ENCODE data around the gene TNNI3. TPM values are rescaled to one million over a fixed set of nuclear protein-coding genes. Genes with fewer than 3 reads are reported as not detected.
"Not testable (repeated sequence)": the region's sequence is repeated elsewhere in the genome, so short reads cannot be mapped to it uniquely, and the experiment has no call there.

TNNI3 gene
- total RNA-seq, 2 experiments from 2014 or later, result not detected

- ChIA-PET CTCF (interaction anchor here (0.8 to 1.9 kb wide), 3 partner anchors 8 to 13 kb away, joined by 4 to 6 read pairs (median 6); partner anchors contain the start of gene DNAAF3), POLR2A (no interaction called here)
Measured at GRCh38 chr19:55173714-55174409, 16.3 kb upstream of the TNNI3 start.

GRCh38 chr19:55173186-55173713 lies 15.7 kb upstream of the TNNI3 start:
- CTCF ChIA-PET, result interaction anchor here (0.5 to 0.8 kb wide), 2 partner anchors 13 to 252 kb away, joined by 4 to 5 read pairs; no protein-coding TSS in a partner anchor

GRCh38 chr19:55172741-55173140 lies 15.2 kb upstream of the TNNI3 start:
- CTCF ChIA-PET, result interaction anchor here (0.5 to 0.8 kb wide), 2 partner anchors 12 to 253 kb away, joined by 4 to 5 read pairs; no protein-coding TSS in a partner anchor
- POLR2A ChIA-PET, result no interaction called here

More at GRCh38 chr19:55173186-55173713, 15.7 kb upstream of the TNNI3 start:
- POLR2A ChIA-PET, result no interaction called here

GRCh38 chr19:55172318-55172717 lies 14.8 kb upstream of the TNNI3 start:
- CTCF ChIA-PET, POLR2A ChIA-PET: not testable (repeated sequence)

- CTCF ChIA-PET, result no interaction called here
Measured at GRCh38 chr19:55171440-55171839, 13.9 kb upstream of the TNNI3 start.

GRCh38 chr19:55169136-55169535 lies 11.6 kb upstream of the TNNI3 start:
- ChIA-PET CTCF (interaction anchor here (0.6 kb wide), 1 partner anchor 266 kb away, joined by 3 read pairs; no protein-coding TSS in a partner anchor), POLR2A (no interaction called here)

More at GRCh38 chr19:55171440-55171839, 13.9 kb upstream of the TNNI3 start:
- POLR2A ChIA-PET, result no interaction called here

- CTCF ChIA-PET, result interaction anchor here (0.5 to 2.3 kb wide), 5 partner anchors 8 to 393 kb away, joined by 3 to 6 read pairs (median 3); no protein-coding TSS in a partner anchor
Measured at GRCh38 chr19:55166530-55167268, 9.2 kb upstream of the TNNI3 start, which contains the start of gene DNAAF3. DNAAF3 (minus strand) TSS chr19:55166613; CDS start chr19:55166413, 200 bp downstream.

GRCh38 chr19:55165952-55166529 lies 8.5 kb upstream of the TNNI3 start:
- POLR2A ChIA-PET, result no interaction called here
- CTCF ChIA-PET, result interaction anchor here (0.6 to 2.3 kb wide), 4 partner anchors 9 to 25 kb away, joined by 3 to 6 read pairs (median 4); no protein-coding TSS in a partner anchor

More at GRCh38 chr19:55166530-55167268, 9.2 kb upstream of the TNNI3 start, which contains the start of gene DNAAF3:
- POLR2A ChIA-PET, result no interaction called here

- CTCF ChIA-PET, result no interaction called here
- POLR2A ChIA-PET, result no interaction called here
Measured at GRCh38 chr19:55161571-55162322, 4.2 kb upstream of the TNNI3 start.

GRCh38 chr19:55160986-55161365 lies 3.4 kb upstream of the TNNI3 start:
- ChIA-PET POLR2A (interaction anchor here (0.5 to 0.8 kb wide), 2 partner anchors 37 to 316 kb away, joined by 3 read pairs; partner anchors contain the start of gene ZNF628), CTCF (interaction anchor here (0.8 to 1.8 kb wide), 11 partner anchors 10 to 333 kb away, joined by 3 to 8 read pairs (median 4); partner anchors contain the start of gene SYT5)

- CTCF ChIA-PET, result interaction anchor here (0.8 to 1.8 kb wide), 11 partner anchors 9 to 333 kb away, joined by 3 to 8 read pairs (median 4); partner anchors contain the start of gene SYT5
- POLR2A ChIA-PET, result interaction anchor here (0.5 to 0.8 kb wide), 2 partner anchors 38 to 316 kb away, joined by 3 read pairs; partner anchors contain the start of gene ZNF628
Measured at GRCh38 chr19:55160128-55160985, 2.8 kb upstream of the TNNI3 start.

GRCh38 chr19:55158848-55159749 lies 1.6 kb upstream of the TNNI3 start:
- ChIA-PET POLR2A (no interaction called here), CTCF (interaction anchor here (1.8 kb wide), 1 partner anchor 11 kb away, joined by 8 read pairs; no protein-coding TSS in a partner anchor)

- CTCF ChIA-PET, result no interaction called here
- POLR2A ChIA-PET, result no interaction called here
Measured at GRCh38 chr19:55158423-55158822, 891 bp upstream of the TNNI3 start.

- CTCF ChIA-PET, result no interaction called here
- POLR2A ChIA-PET, result no interaction called here
Measured at GRCh38 chr19:55156202-55157063, 1.1 kb downstream of the TNNI3 start.

GRCh38 chr19:55155784-55156183 lies 1.7 kb downstream of the TNNI3 start:
- POLR2A ChIA-PET, CTCF ChIA-PET: not testable (repeated sequence)

GRCh38 chr19:55153652-55154264 lies 3.8 kb downstream of the TNNI3 start:
- ChIA-PET POLR2A (no interaction called here), CTCF (no interaction called here)

Measured in activated CD8-positive, alpha-beta memory T cell treated with anti-CD3 and anti-CD28 coated beads for 36 hours (primary cell).